ENCODE measurements around the gene TMEM79. TPM values are rescaled to one million over a fixed set of nuclear protein-coding genes. Genes with fewer than 3 reads are reported as not detected.
"Not testable (repeated sequence)": the region's sequence is repeated elsewhere in the genome, so short reads cannot be mapped to it uniquely, and the experiment has no call there.

TMEM79 gene
- polyA plus RNA-seq, 1 of the 3 experiments (the other 2 are of a cell fraction), result 4.5 TPM

DNA sequence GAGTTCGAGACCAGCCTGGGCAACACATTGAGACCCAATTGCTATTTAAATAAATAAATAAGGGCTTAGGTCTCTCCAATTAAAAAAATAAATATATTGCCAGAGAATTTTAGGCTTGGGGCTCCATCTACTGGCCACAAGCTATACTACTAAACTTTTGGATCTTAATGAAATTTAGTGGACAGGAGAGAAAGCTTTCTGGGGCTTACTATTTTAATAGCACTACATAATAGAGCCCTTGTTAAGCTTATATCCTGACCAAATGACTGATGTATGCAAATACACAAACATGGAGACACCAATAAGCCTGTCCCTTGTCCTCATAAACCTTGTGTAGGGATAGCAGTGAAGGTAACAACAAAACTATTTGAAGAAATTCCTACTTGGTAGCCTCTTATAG lies 35.5 kb downstream of the TMEM79 start:
- Histone ChIP-seq H3K4me1 (ENCODE audit: control insufficient read depth in 1 of 2, insufficient read depth in 2 of 2, low read depth in 1 of 2, low read length in 1 of 2) (no peaks in the 10 kb centered on the region), H3F3A (replicated peaks; ENCODE audit: insufficient read depth) (peaks cover 11% of the 10 kb centered on the region), H3K4me3 (ENCODE audit: low read depth in 2 of 2, low read length in 1 of 2) (no peak overlapping the region), H3K36me3 (replicated peaks in 1 of 2; ENCODE audit: control insufficient read depth in 1 of 2, insufficient read depth in 2 of 2, low read length in 1 of 2) (peaks cover 73 to 92% of the 10 kb centered on the region in 2 experiments), H3K9me2 (no peaks in the 10 kb centered on the region), H3K27ac (ENCODE audit: low read depth in 2 of 2, low read length in 1 of 2) (0 out of 4 replicates have a peak overlapping the region, but pooled peaks of 1 of the 2 experiments have one; percentile 16), H4K20me1 (ENCODE audit: insufficient read depth) (0 out of 2 replicates have a peak, but pooled peaks cover 3% of the 10 kb centered on the region), H3K79me2 (ENCODE audit: insufficient read depth) (0 out of 2 replicates have a peak, but pooled peaks cover 7% of the 10 kb centered on the region), H3K9ac (no peak overlapping the region), H3K9me3 (no peaks in the 10 kb centered on the region), H3K4me2 (no peak overlapping the region), H3K27me3 (ENCODE audit: insufficient read depth) (no peaks in the 10 kb centered on the region), H2AFZ (ENCODE audit: low read depth) (no peak overlapping the region)
- ChIA-PET CTCF (interaction anchor here (0.6 to 2.9 kb wide), 28 partner anchors 10 to 176 kb away, joined by 3 to 18 read pairs (median 4); partner anchors contain the start of genes CCT3, PMF1, TMEM79 and TSACC), POLR2A (interaction anchor here (0.9 kb wide), 1 partner anchor 9 kb away, joined by 3 read pairs; no protein-coding TSS in a partner anchor)
- WGBS (ENCODE audit: low lambda C conversion rate), result 100% methylated on average over 1 of the region's 1 CpG
- TF ChIP-seq, protein P1, sequence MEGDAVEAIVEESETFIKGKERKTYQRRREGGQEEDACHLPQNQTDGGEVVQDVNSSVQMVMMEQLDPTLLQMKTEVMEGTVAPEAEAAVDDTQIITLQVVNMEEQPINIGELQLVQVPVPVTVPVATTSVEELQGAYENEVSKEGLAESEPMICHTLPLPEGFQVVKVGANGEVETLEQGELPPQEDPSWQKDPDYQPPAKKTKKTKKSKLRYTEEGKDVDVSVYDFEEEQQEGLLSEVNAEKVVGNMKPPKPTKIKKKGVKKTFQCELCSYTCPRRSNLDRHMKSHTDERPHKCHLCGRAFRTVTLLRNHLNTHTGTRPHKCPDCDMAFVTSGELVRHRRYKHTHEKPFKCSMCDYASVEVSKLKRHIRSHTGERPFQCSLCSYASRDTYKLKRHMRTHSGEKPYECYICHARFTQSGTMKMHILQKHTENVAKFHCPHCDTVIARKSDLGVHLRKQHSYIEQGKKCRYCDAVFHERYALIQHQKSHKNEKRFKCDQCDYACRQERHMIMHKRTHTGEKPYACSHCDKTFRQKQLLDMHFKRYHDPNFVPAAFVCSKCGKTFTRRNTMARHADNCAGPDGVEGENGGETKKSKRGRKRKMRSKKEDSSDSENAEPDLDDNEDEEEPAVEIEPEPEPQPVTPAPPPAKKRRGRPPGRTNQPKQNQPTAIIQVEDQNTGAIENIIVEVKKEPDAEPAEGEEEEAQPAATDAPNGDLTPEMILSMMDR (IDR thresholded peaks at IDR 0.05), result peak; percentile 79
- TF ChIP-seq RAD21 (IDR thresholded peaks at IDR 0.05; ENCODE audit: low read length), result peak; percentile 64
- TF ChIP-seq, protein P2, sequence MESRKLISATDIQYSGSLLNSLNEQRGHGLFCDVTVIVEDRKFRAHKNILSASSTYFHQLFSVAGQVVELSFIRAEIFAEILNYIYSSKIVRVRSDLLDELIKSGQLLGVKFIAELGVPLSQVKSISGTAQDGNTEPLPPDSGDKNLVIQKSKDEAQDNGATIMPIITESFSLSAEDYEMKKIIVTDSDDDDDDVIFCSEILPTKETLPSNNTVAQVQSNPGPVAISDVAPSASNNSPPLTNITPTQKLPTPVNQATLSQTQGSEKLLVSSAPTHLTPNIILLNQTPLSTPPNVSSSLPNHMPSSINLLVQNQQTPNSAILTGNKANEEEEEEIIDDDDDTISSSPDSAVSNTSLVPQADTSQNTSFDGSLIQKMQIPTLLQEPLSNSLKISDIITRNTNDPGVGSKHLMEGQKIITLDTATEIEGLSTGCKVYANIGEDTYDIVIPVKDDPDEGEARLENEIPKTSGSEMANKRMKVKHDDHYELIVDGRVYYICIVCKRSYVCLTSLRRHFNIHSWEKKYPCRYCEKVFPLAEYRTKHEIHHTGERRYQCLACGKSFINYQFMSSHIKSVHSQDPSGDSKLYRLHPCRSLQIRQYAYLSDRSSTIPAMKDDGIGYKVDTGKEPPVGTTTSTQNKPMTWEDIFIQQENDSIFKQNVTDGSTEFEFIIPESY (IDR thresholded peaks at IDR 0.05; ENCODE audit: borderline replicate concordance, low read depth), result no peak
- peak; percentile 43 for DNase-seq

DNA sequence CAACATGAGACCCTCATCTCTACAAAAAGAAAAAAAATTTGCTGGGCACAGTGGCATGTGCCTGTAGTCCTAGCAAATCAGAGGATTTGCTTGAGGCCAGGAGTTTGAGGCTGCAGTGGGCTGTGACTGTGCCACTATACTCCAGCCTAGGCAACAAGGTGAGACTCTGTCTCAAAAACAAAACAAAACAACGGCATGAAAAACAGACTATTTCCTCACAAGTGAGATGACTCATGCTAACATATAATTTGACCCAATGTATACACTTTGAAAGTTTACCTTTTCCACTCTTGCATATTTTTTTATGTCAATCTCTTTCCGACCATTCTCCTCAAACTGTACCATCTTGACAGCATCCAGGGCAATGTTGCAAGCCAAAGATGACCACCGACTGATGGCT lies 36.4 kb downstream of the TMEM79 start:
- DNase-seq, result no peak
- Histone ChIP-seq H4K20me1 (ENCODE audit: insufficient read depth) (0 out of 2 replicates have a peak, but pooled peaks cover 3% of the 10 kb centered on the region), H3K4me3 (ENCODE audit: low read depth in 2 of 2, low read length in 1 of 2) (no peak overlapping the region), H3K36me3 (replicated peaks in 1 of 2; ENCODE audit: control insufficient read depth in 1 of 2, insufficient read depth in 2 of 2, low read length in 1 of 2) (peaks cover 74 to 92% of the 10 kb centered on the region in 2 experiments), H3K79me2 (ENCODE audit: insufficient read depth) (peaks cover 14% of the 10 kb centered on the region; the same call in 1 of the 2 replicates), H3K4me2 (no peak overlapping the region), H3K27ac (ENCODE audit: low read depth in 2 of 2, low read length in 1 of 2) (no peak overlapping the region), H3K9me3 (no peaks in the 10 kb centered on the region), H2AFZ (ENCODE audit: low read depth) (no peak overlapping the region), H3K9me2 (no peaks in the 10 kb centered on the region), H3F3A (replicated peaks; ENCODE audit: insufficient read depth) (peaks cover 11% of the 10 kb centered on the region), H3K27me3 (ENCODE audit: insufficient read depth) (no peaks in the 10 kb centered on the region), H3K9ac (no peak overlapping the region), H3K4me1 (ENCODE audit: control insufficient read depth in 1 of 2, insufficient read depth in 2 of 2, low read depth in 1 of 2, low read length in 1 of 2) (no peaks in the 10 kb centered on the region)
- 87% methylated on average over 3 of the region's 3 CpGs for WGBS (ENCODE audit: low lambda C conversion rate)
- TF ChIP-seq TCF12 (IDR thresholded peaks at IDR 0.05), result no peak
- TF ChIP-seq, protein P3, sequence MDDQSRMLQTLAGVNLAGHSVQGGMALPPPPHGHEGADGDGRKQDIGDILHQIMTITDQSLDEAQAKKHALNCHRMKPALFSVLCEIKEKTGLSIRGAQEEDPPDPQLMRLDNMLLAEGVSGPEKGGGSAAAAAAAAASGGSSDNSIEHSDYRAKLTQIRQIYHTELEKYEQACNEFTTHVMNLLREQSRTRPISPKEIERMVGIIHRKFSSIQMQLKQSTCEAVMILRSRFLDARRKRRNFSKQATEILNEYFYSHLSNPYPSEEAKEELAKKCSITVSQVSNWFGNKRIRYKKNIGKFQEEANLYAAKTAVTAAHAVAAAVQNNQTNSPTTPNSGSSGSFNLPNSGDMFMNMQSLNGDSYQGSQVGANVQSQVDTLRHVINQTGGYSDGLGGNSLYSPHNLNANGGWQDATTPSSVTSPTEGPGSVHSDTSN (IDR thresholded peaks at IDR 0.05), result no peak
- no peak for TF ChIP-seq JUND (IDR thresholded peaks at IDR 0.05)
- no peak for TF ChIP-seq POLR2AphosphoS5 (IDR thresholded peaks at IDR 0.05; ENCODE audit: low read depth, low read length)
- TF ChIP-seq FOXJ3 (CRISPR knock-in tag; IDR thresholded peaks at IDR 0.05), result no peak
- TF ChIP-seq, protein P1 (IDR thresholded peaks at IDR 0.05), result no peak
- TF ChIP-seq GABPA (IDR thresholded peaks at IDR 0.05; ENCODE audit: low read depth), result no peak
- no peak for TF ChIP-seq CHD2 (IDR thresholded peaks at IDR 0.05; ENCODE audit: low read length, partially characterized antibody)
- POLR2A ChIA-PET, result no interaction called here
- CTCF ChIA-PET, result interaction anchor here (1.3 to 2.9 kb wide), 5 partner anchors 11 to 106 kb away, joined by 3 to 12 read pairs (median 4); no protein-coding TSS in a partner anchor

DNA sequence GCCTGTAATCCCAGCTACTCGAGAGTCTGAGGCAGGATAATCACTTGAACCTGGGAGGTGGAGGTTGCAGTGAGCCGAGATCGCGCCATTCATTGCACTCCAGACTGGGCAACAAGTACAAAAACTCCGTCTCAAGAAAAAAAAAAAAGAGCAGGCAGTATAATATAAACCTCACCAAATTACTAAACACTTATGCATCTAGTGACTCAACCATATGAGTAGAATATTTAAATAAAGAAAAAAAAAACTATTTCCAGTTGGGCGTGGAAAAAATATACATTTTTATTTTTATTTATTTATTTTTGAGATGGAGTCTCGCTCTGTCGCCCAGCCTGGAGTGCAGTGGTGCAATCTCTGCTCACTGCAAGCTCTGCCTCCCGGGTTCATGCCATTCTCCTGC lies 39.1 kb downstream of the TMEM79 start:
- H3K27ac ChIP-seq (ENCODE audit: low read depth in 2 of 2, low read length in 1 of 2); H3K9me3 ChIP-seq; H3K4me3 ChIP-seq (ENCODE audit: low read depth in 2 of 2, low read length in 1 of 2); H3K27me3 ChIP-seq (ENCODE audit: insufficient read depth); H3K9me2 ChIP-seq; H3K9ac ChIP-seq; H3K4me2 ChIP-seq; H3K4me1 ChIP-seq (ENCODE audit: control insufficient read depth in 1 of 2, insufficient read depth in 2 of 2, low read depth in 1 of 2, low read length in 1 of 2); H4K20me1 ChIP-seq (ENCODE audit: insufficient read depth); DNase-seq; H2AFZ ChIP-seq (ENCODE audit: low read depth); H3F3A ChIP-seq (replicated peaks; ENCODE audit: insufficient read depth): not testable (repeated sequence)
- POLR2A ChIA-PET, result interaction anchor here (0.7 kb wide), 1 partner anchor 20 kb away, joined by 4 read pairs; no protein-coding TSS in a partner anchor
- H3K36me3 ChIP-seq (replicated peaks in 1 of 2; ENCODE audit: control insufficient read depth in 1 of 2, insufficient read depth in 2 of 2, low read length in 1 of 2), result peaks cover 49 to 74% of the 10 kb centered on the region in 2 experiments
- H3K79me2 ChIP-seq (ENCODE audit: insufficient read depth), result peaks cover 20% of the 10 kb centered on the region; the same call in 1 of the 2 replicates
- 88% methylated on average over 9 of the region's 9 CpGs for WGBS (ENCODE audit: low lambda C conversion rate)
- CTCF ChIA-PET, result interaction anchor here (1.1 to 1.5 kb wide), 4 partner anchors 13 to 123 kb away, joined by 3 to 4 read pairs (median 3); no protein-coding TSS in a partner anchor
